Epithelial cell of prostate (primary cell): ENCODE measurements around the gene MTX1.
A peak's percentile ranks its signal among the peaks of the same experiment; 100 is the strongest.
"Not testable (repeated sequence)": the region's sequence is repeated elsewhere in the genome, so short reads cannot be mapped to it uniquely, and the experiment has no call there.

ENCODE experiments used
- DNase-seq: peaks from one replicate; pipeline ENCODE4 v3.0.0-alpha.2; 2011; ENCODE audit warnings: low read depth, low spot score
- H3K27ac ChIP-seq: fragments of 450-650 bp; 2 replicates; pipeline ENCODE4 v1.5.1; 2017; ENCODE audit warnings: mild to moderate bottlenecking

Gene MTX1

DNA sequence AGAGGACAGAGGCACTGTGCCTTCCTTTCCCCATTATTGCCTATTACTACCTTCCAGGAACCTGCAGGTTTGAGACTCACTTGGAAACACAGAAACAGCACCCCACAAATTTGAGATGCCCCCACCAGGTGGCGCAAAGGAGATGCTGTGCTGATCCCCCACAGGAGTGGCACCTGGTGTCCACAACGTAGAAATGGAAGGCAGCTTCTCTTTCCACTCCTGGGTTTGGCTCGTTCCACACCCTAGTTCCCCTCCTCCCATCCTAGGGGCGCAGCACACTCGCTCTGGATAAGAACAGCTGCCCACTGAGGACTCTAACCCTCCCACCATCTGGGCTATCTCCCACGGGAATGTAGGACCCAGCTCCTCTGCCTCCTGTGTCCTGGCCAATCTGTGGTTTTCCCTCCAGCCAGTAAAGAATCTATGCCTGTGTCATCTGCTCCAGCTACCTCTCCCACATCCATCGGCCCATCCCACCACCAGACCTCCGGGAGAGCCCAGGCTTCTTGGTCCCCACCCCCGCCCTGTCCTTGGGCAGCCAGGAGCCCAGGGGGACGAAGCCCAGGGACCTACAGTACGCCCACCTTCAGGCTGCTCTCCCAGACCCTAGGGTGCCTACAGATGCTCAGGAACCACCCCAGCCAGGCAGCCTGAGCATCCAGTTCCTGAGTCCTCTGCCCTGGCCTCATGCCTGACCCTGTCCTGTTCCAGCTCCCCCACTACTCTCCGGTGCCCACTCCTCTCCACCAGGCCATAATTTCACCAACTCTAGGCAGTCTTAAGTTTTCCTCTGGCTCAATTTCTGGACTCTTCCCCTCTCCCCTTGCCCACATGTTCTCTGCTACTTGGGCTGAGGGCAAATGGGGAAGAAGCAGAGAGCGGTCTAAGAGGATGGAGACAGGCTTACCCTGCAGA is 1.3 kb upstream of the MTX1 start:
- H3K27ac ChIP-seq: peak overlapping the region; percentile 76

DNA sequence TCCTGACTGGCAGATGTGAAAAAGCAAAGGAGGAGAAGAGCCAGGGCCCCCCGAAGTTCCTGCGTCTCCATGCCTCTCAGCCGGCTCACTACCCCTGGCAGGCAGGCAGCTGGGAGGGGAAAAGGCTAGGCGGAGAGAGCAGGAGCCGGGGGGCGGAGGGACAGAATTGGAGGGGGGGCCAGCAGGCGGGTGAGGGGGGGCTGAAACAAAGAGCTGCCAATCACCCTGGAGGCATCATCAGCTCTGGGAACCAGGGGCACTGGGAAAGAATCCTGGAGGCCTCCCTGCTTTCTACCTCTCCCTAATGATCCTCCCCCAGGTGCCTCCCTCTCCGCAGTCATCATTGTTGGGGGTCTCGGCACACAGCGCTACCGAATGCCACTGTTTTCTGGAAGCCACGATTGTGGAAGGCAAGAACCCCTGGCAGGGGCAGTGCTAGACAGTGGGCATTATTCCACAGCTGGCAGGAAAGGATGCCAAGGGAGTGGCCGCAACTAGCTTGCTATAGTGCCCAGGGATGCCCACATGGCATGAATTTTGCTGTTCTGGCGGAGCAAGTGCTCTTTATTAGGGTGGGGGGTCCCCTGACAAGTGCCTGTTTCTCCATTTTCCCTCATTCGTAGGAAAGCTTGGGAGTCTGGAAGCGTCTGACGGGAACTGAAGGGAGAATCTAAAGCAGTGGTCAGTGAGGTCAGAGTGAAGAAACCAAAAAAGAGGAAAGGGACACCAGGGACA is 522 bp upstream of the MTX1 start, which contains the start of gene THBS3:
Gene THBS3, minus strand, starts transcription at position 92 of the 735 bp plus-strand sequence. Its CDS starts 21 bp downstream, at position 71.
- peak within 1 kb of the TSS; percentile 76 for H3K27ac ChIP-seq
- DNase-seq: no peak

More for the DNA sequence above, 1.3 kb upstream of the MTX1 start:
- no peak for DNase-seq

DNA sequence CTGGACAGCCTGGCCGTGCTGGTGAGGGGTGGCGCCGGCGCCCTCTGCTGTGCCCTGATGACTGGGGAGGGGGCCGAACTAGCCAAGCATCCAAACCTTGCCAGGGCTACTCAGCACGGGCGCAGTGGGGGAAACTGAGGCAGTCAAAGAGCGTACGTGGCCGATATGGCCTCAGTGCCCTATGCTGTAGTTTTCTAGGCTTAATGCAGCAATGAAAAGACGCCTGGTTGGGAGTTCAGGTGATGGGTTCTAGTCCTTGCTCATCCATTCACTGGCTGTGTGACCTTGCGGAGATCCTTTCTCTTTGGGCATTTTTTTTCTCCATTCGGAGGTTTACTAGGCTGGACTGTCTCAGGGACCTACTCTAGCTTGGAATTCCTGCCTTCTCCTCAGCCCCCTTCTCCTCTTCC is 822 bp downstream of the MTX1 start:
- H3K27ac ChIP-seq: peak overlapping the region; percentile 76
- DNase-seq: no peak

DNA sequence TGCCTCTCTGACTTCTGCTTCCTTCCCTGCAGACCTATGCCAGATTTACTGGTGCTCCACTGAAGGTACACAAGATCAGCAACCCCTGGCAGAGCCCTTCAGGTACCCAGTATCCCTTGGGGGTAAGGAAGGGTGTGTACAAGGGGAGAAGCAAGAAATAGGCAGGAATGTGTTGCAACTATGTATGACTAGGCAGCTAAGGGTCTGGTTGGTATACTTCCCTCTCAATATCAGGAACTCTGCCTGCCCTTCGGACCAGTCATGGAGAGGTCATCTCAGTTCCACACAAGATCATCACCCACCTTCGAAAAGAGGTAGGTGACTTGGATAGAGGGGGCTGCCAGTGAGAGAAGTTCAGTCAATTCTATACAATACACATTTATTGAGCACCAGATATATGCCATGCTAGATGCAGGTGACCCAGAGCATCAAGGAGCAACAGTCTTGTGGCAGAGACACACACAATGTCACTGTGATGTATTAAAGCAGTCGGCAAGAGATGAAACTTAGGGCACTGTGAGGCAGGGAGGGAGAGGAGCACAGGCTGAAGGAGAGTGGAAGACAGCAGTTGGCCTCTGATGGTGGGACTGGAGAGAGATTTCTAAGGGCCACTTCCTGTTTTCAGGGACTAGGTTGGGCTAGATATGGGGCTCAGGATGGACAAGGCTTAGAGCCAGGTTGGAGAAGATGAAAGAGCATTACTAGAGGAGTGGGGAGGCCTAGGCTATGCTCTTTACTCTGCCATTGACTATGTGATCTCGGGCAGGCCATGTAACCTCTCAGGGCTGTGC is 2.0 kb downstream of the MTX1 start:
- no peak for DNase-seq
- peak overlapping the region; percentile 76 for H3K27ac ChIP-seq

DNA sequence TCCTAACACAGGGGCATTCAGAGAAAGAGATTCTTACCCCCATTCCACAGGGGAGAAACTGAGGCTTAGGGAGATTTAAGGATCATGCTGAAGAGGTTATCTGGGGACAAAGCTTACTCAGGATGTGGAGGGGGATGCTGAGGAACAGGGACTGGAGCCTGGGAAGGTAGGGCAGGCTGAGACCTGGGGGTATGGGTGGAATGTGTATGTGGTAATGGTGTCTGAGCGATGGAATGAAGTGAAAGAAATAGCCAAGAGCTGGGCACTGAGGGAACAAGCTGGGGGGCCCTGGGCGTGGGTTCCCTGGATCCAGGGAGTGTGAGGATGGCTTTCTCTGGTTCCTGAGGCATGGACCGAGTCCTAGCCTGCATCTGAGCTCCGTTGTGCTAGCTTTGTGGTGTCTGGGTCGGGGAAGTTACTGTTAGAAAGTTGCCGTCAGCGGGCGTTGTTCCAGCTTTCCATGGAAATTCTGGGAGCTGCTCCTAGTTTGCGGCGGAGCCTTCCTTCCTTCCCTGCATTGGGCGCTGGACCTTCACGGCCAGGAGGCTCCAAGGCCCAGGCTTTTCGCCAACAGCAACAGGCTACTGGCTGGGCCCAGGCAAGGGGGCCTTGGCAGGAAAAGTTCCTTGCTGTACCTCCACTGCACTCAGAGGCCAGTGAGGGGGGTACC is 3.0 kb downstream of the MTX1 start:
- H3K27ac ChIP-seq: peak overlapping the region; percentile 76
- DNase-seq: not testable (repeated sequence)

DNA sequence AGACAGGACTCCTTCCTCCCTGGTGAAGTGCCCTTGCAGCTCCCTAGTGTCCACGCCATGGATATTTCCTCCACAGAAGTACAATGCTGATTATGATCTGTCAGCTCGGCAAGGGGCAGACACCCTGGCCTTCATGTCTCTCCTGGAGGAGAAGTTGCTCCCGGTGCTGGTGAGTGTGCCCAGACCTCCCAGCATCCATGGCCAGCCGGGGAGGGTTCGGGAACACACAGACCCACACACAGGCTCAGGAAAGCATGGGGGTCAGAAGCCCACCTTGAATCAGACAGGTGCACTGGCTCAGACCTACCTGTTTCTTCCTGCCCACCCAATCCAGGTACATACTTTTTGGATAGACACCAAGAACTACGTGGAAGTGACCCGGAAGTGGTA is 3.6 kb downstream of the MTX1 start:
- DNase-seq, H3K27ac ChIP-seq: not testable (repeated sequence)

DNA sequence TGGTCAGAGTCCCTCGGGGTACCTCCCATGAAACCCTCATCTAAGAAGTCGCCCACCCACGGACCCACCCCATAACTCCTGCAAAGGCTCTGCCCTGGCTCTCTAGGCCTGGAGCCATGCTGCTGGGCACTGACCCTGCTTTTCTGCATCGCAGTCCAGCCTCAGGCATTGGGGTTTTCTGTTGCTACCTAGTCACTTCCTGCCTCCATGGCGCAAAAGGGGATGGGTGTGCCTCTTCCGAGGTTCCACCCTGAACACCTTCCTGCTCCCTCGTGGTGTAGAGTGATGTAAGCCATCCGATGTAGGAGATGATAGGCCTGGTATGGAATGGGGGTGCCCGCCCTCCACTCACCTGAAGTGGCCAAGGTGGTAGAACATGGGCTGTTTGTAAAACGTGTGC is 6.2 kb downstream of the MTX1 start:
- H3K27ac ChIP-seq, DNase-seq: not testable (repeated sequence)

DNA sequence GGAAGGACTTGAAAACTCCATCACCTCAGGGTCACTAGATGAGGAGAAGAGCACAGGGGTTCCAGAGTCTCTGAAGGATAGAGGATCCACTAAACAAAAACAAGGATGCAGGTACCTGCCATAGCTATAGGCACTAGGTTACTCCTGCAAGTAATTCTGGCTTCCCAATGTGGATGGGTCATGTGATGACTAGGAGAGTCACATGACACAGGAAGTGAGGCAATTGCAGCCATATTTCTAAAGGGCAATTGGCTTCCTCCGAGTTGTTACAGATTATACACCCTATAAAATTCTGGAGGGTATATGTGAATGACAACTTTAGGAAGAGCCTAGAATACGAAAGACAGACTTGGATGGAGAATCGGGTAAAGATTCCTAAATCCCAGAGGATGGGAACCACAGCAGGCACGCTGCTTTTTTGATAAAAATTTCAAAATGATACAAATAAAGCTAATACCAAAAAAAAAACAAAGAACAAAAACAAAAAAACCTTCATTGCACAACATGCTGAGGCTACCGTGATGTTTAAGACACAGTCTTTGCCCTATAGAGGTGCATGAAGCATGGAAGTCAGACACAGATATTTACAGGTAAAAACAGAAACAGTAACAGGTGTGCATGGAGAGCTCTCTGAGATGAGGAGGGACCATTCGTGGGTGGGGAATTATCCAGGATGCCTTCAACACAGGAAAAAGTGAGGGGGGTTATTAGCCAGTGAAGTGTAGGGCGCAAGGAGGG is 10.5 kb downstream of the MTX1 start:
- H3K27ac ChIP-seq: peak overlapping the region; percentile 85
- DNase-seq: no peak

DNA sequence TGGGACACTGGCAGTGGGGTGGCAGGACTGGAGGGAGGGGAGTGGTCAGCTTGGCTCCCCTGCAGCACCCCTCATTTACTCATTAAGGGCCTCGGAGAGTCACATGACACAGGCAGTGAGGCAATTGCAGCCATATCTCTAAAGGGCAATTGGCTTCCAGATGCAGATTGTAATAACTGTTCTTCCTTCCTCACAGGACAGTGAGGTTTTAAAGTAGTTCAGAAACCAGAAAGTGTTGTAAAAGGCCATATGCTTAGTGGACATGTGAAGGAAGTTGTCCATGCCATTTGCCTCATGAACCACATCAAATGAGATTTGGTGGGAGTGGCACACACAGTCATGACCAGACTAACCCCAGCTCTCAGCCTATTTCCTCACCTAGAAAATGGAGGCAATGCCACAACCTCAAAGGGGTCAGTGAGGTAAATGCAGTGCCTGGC is 11.1 kb downstream of the MTX1 start:
- H3K27ac ChIP-seq: peak overlapping the region; percentile 85
- DNase-seq: no peak

DNA sequence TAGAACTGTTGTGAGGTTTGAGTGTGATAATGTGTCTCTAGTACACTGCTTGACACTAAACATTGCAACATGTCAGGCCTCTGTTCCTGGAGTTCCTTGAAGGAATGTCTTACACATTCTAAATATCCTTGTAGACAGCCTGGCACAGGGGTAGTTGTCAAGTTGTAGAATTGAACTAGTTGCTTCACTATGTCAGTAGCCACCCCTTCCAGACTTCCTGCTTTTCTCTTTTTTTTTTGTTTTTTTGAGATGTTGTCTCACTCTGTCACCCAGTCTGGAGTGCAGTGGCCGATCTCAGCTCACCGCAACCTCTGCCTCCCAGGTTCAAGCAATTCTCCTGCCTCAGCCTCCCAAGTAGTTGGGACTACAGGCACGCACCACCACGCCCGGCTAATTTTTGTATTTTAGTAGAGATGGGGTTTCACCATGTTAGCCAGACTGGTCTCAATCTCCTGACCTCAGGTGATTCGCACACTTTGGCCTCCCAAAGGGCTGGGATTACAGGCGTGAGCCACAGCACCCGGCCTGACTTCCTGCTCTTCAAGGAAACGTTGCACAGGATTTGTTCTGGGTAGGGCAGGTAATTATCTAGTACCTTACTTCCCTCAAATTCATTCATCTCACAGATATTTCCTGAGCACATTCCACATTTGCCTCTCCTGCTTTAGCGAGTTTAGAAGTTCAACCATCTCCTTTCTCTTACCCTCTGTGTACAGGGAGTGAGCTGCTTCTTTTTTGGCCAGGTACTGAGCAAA is 11.9 kb downstream of the MTX1 start:
- peak overlapping the region; percentile 85 for H3K27ac ChIP-seq
- DNase-seq: not testable (repeated sequence)

DNA sequence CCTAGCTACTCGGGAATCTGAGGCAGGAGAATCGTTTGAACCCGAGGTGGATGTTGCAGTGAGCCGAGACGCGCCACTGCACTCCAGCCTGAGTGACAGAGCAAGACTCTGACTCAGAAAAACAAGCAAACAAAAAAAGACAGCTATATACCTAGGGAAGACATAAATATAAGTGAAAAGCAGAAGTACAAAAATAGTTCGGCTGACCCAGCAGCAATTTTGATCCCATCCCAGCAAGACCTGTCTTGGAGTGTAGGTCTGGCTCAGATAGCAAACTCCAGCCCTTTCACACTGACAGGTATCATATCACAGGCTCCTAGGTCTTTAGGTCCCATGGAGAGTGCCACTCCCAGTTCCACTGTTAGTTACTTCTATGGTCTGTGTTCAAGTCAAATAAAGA is 14.6 kb downstream of the MTX1 start:
- H3K27ac ChIP-seq: peak overlapping the region; percentile 97
- no peak for DNase-seq

DNA sequence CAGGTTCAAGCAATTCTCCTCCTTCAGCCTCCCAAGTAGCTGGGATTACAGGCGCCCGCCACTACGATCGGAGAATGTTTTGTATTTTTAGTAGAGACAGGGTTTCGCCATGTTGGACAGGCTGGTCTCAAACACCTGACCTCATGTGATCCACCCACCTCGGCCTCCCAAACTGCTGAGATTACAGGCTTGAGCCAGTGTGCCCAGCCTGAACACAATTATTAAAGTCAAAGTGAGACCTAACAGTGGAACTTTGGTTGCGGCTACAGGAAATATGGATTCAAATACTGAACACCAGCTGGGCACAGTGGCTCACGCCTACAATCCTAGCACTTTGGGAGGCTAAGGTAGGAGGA is 16.9 kb downstream of the MTX1 start:
- peak overlapping the region; percentile 97 for H3K27ac ChIP-seq
- DNase-seq: not testable (repeated sequence)

DNA sequence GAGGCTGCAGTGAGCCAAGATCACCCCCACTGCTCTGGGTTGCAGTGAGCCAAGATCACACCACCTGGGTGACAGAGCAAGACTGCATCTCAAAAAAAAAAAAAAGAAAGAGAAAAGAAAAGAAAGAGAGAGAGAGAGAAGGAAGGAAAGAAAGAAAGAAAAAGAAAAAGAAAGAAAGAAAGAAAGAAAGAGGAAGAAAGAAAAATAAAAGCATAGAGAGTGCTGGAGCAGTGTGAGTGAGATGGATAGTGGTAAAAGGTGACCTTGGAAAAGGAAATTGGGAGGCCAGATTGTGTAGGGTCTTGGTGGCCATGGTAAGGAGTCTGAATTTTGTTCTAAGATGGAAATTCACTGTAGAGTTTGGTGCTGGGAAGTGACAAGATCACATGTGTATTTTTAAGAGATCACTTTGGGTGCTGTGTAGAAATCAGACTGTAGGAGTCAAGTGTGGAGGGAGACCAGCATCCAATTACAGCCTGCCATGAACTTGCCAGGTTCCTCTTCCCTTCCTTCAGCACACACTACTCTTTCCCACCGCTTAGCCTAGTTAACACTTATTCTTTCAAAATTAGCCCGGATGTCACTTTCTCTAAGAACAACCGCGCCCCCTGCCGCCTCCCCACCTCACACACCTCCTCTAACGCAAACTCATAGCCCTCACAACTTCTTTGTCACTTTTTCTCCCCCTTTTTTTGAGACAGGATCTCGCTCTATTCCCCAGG is 17.9 kb downstream of the MTX1 start:
- peak overlapping the region; percentile 97 for H3K27ac ChIP-seq
- DNase-seq: no peak

DNA sequence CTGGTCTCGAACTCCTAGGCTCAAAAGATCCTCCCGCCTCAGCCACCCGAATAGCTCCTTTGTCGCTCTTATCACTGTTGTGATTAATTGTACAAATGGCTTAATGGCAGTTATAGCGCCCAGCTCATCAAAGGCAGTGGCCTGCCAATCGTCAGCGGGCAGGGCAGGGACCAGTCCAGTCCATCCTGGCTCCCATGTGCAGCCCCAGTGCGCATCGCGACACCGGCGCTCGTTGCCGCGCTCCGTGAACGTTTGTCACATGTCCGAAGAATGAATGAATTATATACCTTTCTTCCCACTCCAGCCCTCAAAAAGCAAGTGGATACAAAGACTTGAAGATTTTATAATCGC is 18.4 kb downstream of the MTX1 start:
- peak overlapping the region; percentile 97 for H3K27ac ChIP-seq
- no peak for DNase-seq

DNA sequence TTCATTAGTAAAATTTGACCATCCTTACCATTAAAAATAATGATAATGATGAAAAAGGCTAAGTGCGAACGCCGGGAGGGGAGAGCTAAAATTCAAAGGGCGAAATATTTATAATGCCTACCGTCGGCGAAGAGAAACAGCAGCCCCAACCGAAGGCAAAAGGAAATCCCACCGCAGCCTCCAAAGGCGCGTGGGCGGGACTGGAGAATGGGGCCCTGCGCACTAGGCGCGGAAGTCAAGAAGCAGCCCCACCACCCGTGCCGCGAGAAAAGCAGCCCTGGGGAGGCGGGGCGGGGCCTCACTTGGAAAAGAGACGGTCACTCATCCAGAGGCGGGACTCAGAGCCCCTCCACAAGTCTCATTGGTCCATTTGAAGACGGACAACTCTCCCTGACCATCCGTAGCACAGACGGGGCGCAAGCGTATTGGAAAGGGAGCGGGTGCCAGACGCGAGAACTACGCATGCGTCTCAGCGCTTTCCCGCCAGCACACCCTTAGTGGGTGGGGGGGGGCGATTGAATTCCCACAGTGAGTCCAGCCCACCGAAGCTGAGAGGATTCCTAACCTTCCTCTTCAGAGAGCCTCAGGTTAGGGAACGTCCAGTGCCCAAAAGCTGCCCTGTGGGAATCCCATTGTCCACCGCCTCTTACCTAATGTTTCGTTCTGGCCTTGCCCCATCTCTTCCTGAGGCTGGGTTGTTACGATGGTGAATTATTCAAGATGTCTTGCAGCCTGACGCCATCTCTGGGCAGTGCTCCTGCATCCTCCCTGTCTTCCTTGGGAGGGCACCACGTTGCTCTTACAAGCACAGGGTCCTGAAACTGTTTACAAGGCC is 19.0 kb downstream of the MTX1 start:
- H3K27ac ChIP-seq: peak overlapping the region; percentile 97
- DNase-seq: peak; percentile 88

DNA sequence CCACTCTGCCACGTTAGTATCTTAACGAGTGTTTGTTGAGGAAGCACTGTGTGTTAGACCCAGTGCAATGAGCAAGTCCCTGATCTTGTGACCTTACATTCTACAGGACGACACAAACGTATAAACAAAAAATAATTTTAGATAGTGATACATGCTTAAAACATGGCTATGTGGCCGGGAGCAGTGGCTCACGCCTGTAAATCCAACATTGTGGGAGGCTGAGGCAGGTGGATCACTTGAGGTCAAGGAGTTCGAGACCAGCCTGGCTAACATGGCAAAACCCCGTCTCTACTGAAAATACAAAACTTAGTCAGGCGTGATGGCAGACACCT is 19.6 kb downstream of the MTX1 start:
- no peak for DNase-seq
- H3K27ac ChIP-seq: peak overlapping the region; percentile 97

DNA sequence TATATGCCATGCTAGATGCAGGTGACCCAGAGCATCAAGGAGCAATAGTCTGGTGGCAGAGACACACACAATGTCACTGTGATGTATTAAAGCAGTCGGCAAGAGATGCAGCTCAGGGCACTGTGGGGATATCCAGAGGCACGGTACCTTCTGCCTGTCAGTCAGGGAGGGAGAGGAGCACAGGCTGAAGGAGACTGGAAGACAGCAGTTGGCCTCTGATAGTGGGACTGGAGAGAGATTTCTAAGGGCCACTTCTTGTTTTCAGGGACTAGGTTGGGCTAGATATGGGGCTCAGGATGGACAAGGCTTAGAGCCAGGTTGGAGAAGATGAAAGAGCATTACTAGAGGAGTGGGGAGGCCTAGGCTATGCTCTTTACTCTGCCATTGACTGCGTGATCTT is 22.8 kb downstream of the MTX1 start:
- H3K27ac ChIP-seq: not testable (repeated sequence)

More for the DNA sequence above, 22.8 kb downstream of the MTX1 start:
- not testable (repeated sequence) for DNase-seq
